Peyer's patch (tissue), 4 donors: Measurements from ENCODE around the gene ZNF70.

Experiments
- CTCF ChIP-seq, 6 experiments: fragments of 450-650 bp in 4 of 6; fragments of 200-600 bp in 2 of 6; sonication (generic) in 1 of 6; IDR thresholded peaks; one replicate each; pipeline ENCODE4 v1.5.1; 2017 to 2019; ENCODE audit warnings: antibody characterized with exemption in 6 of 6, mild to moderate bottlenecking in 3 of 6, moderate library complexity in 1 of 6
- POLR2A ChIP-seq, 2 donors: fragments of 450-650 bp; IDR thresholded peaks; one replicate each; pipeline ENCODE4 v1.5.1; 2017; ENCODE audit warnings: antibody characterized with exemption in 2 of 2, mild to moderate bottlenecking in 2 of 2, moderate library complexity in 2 of 2

- TF ChIP-seq CTCF (IDR thresholded peaks at IDR 0.05) (no peak), POLR2A (IDR thresholded peaks at IDR 0.05) (no peak)
These were observed 36.0 kb downstream of the ZNF70 start for GRCh38 chr22:23714596-23715578.
